ENCODE results near the gene KLHDC8A. TPM values are rescaled to one million over a fixed set of nuclear protein-coding genes. Genes with fewer than 3 reads are reported as not detected.

KLHDC8A gene
- total and polyA plus RNA-seq, 7 donors, result 0.01 to 0.24 (median 0.03) TPM; not detected in 4

- H3K27ac ChIP-seq, result no peak overlapping the region
- intact Hi-C loops (cut with DNase I), result no loop called here
- H3K36me3 ChIP-seq (ENCODE audit: insufficient read depth in 1 of 2, low read depth in 1 of 2), result no peaks in the 10 kb centered on the region
- H3K27me3 ChIP-seq (ENCODE audit: insufficient read depth in 3 of 3, low read length in 2 of 3), result no peaks in the 10 kb centered on the region
- no peak for ATAC-seq
- no peak for DNase-seq
- no peaks in the 10 kb centered on the region for H3K9me3 ChIP-seq
- no peak overlapping the region for H3K4me3 ChIP-seq
- no peak for TF ChIP-seq CTCF (IDR thresholded peaks at IDR 0.05)
- peaks cover 9% of the 10 kb centered on the region for H3K4me1 ChIP-seq
- WGBS, 3 donors, result 91 to 94% (median 93%) methylated on average over 2 of the region's 2 CpGs
Measured at GRCh38 chr1:205296154-205296553, 60.6 kb downstream of the KLHDC8A start.

- Histone ChIP-seq H3K4me1 (peaks cover 9% of the 10 kb centered on the region), H3K9me3 (no peaks in the 10 kb centered on the region), H3K36me3 (ENCODE audit: insufficient read depth in 1 of 2, low read depth in 1 of 2) (no peaks in the 10 kb centered on the region), H3K4me3 (no peak overlapping the region), H3K27ac (no peak overlapping the region), H3K27me3 (ENCODE audit: insufficient read depth in 3 of 3, low read length in 2 of 3) (no peaks in the 10 kb centered on the region)
- WGBS, 3 donors, result 80 to 88% (median 85%) methylated on average over 5 of the region's 5 CpGs
- DNase-seq, result no peak
- TF ChIP-seq CTCF (IDR thresholded peaks at IDR 0.05), result no peak
- intact Hi-C loops (cut with DNase I), result no loop called here
- ATAC-seq, result no peak
Measured at GRCh38 chr1:205294934-205295333, 61.8 kb downstream of the KLHDC8A start.

- ATAC-seq (peak; percentile 39 to 47 (median 46)), DNase-seq (no peak)
- Histone ChIP-seq H3K36me3 (ENCODE audit: insufficient read depth in 1 of 2, low read depth in 1 of 2) (no peaks in the 10 kb centered on the region), H3K9me3 (no peaks in the 10 kb centered on the region), H3K4me1 (peaks cover 9% of the 10 kb centered on the region), H3K4me3 (no peak overlapping the region), H3K27ac (peak overlapping the region; percentile 15), H3K27me3 (ENCODE audit: insufficient read depth in 3 of 3, low read length in 2 of 3) (no peaks in the 10 kb centered on the region)
- no peak for TF ChIP-seq CTCF (IDR thresholded peaks at IDR 0.05)
- WGBS, 3 donors, result 44 to 63% (median 51%) methylated on average over 6 of the region's 6 CpGs
- intact Hi-C loops (cut with DNase I), result no loop called here
Measured at GRCh38 chr1:205294175-205294917, 62.4 kb downstream of the KLHDC8A start.

- Histone ChIP-seq H3K4me1 (peaks cover 9% of the 10 kb centered on the region), H3K27ac (peak overlapping the region; percentile 15), H3K36me3 (ENCODE audit: insufficient read depth in 1 of 2, low read depth in 1 of 2) (no peaks in the 10 kb centered on the region), H3K27me3 (ENCODE audit: insufficient read depth in 3 of 3, low read length in 2 of 3) (no peaks in the 10 kb centered on the region), H3K4me3 (no peak overlapping the region), H3K9me3 (no peaks in the 10 kb centered on the region)
- WGBS, 3 donors, result 93 to 96% (median 95%) methylated on average over 10 of the region's 10 CpGs
- no peak for ATAC-seq
- no peak for TF ChIP-seq CTCF (IDR thresholded peaks at IDR 0.05)
- intact Hi-C loops (cut with DNase I), result no loop called here
- DNase-seq, result no peak
Measured at GRCh38 chr1:205293350-205294074, 63.2 kb downstream of the KLHDC8A start.

All from psoas muscle (tissue), 8 donors.